Esophagus squamous epithelium (tissue), 4 donors: ENCODE measurements around the gene TUBGCP5.

Experiments
- POLR2A ChIP-seq, 4 donors: fragments of 450-650 bp; IDR thresholded peaks; one replicate each; pipeline ENCODE4 v1.6.1; 2017; ENCODE audit warnings: antibody characterized with exemption in 4 of 4, mild to moderate bottlenecking in 4 of 4, moderate library complexity in 3 of 4
- TF ChIP-seq, protein P1 (sequence below), 6 experiments: fragments of 450-650 bp in 4 of 6; fragments of 200-600 bp in 2 of 6; sonication (generic) in 2 of 6; IDR thresholded peaks; one replicate each; pipeline ENCODE4 v1.5.1; 2016 to 2019; ENCODE audit warnings: antibody characterized with exemption in 6 of 6, mild to moderate bottlenecking in 4 of 6, moderate library complexity in 4 of 6

GRCh38 chr15:22956257-22956977 is 83.0 kb downstream of the TUBGCP5 start:
- TF ChIP-seq, protein P1, sequence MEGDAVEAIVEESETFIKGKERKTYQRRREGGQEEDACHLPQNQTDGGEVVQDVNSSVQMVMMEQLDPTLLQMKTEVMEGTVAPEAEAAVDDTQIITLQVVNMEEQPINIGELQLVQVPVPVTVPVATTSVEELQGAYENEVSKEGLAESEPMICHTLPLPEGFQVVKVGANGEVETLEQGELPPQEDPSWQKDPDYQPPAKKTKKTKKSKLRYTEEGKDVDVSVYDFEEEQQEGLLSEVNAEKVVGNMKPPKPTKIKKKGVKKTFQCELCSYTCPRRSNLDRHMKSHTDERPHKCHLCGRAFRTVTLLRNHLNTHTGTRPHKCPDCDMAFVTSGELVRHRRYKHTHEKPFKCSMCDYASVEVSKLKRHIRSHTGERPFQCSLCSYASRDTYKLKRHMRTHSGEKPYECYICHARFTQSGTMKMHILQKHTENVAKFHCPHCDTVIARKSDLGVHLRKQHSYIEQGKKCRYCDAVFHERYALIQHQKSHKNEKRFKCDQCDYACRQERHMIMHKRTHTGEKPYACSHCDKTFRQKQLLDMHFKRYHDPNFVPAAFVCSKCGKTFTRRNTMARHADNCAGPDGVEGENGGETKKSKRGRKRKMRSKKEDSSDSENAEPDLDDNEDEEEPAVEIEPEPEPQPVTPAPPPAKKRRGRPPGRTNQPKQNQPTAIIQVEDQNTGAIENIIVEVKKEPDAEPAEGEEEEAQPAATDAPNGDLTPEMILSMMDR (IDR thresholded peaks at IDR 0.05), result no peak
- no peak for TF ChIP-seq POLR2A (IDR thresholded peaks at IDR 0.05)
